Nephron (organoid): Measurements from ENCODE around the gene ISL2.

Source experiments
- H3K27ac Mint-ChIP-seq, 3 experiments: 2 replicates each; pipeline ENCODE4 v1.8.0; 2020; ENCODE audit warnings: mixed read lengths in 3 of 3, mild to moderate bottlenecking in 2 of 3, moderate library complexity in 1 of 3
- H3K27me3 Mint-ChIP-seq: 2 replicates; pipeline ENCODE4 v1.8.0; 2021; ENCODE audit warnings: low read depth, mild to moderate bottlenecking, moderate library complexity, mixed read lengths
- H3K36me3 Mint-ChIP-seq: 2 replicates; pipeline ENCODE4 v1.8.0; 2020; ENCODE audit warnings: low read depth, mixed read lengths
- H3K4me1 Mint-ChIP-seq: 2 replicates; pipeline ENCODE4 v1.8.0; 2020; ENCODE audit warnings: mixed read lengths
- H3K4me3 Mint-ChIP-seq, 3 experiments: 2 replicates each; pipeline ENCODE4 v1.8.0; 2020; ENCODE audit warnings: mild to moderate bottlenecking in 3 of 3, mixed read lengths in 3 of 3, moderate library complexity in 2 of 3
- H3K9me3 Mint-ChIP-seq: 2 replicates; pipeline ENCODE4 v1.8.0; 2020; ENCODE audit warnings: mixed read lengths
- CTCF ChIP-seq, 3 experiments: fragments of 200-600 bp; sonication (generic); IDR thresholded peaks; one replicate each; pipeline ENCODE4 v1.5.0; 2021; ENCODE audit warnings: antibody characterized with exemption in 3 of 3; ENCODE audit not compliant: unreplicated experiment in 3 of 3

ISL2 gene

DNA sequence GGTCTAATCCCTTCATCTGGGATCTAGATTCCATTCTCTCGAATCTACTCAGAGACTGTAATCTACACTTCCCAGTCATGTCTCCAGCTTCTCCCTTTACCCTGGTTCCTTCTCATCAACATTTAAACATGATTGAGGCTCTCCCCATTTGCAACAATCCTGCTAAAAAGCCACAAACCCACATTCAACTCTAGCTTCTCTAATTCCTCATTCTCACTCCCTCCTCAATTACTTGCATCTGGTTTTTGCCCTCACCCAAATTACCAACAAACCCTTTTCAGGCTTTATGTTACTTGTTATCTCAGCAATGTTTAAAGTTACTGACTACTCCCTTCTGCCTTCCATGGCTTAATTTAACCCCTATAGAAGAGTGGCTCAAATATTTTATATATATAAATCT, 36.8 kb upstream of the ISL2 start:
- Mint-ChIP-seq H3K4me3 (no peak overlapping the region), H3K27ac (no peak overlapping the region), H3K27me3 (no peaks in the 10 kb centered on the region), H3K9me3 (no peaks in the 10 kb centered on the region), H3K4me1 (no peaks in the 10 kb centered on the region), H3K36me3 (no peaks in the 10 kb centered on the region)
- no peak for TF ChIP-seq CTCF (IDR thresholded peaks at IDR 0.05; ENCODE audit: unreplicated experiment in 3 of 3)

GRCh38 chr15:76303909-76304308, 32.7 kb upstream of the ISL2 start:
- no peak overlapping the region for H3K4me3 Mint-ChIP-seq
- H3K27me3 Mint-ChIP-seq = no peaks in the 10 kb centered on the region
- peaks cover 11% of the 10 kb centered on the region for H3K36me3 Mint-ChIP-seq
- H3K27ac Mint-ChIP-seq = no peak overlapping the region
- H3K9me3 Mint-ChIP-seq = peaks cover 4% of the 10 kb centered on the region
- peaks cover 11% of the 10 kb centered on the region for H3K4me1 Mint-ChIP-seq
- TF ChIP-seq CTCF (IDR thresholded peaks at IDR 0.05; ENCODE audit: unreplicated experiment in 3 of 3) = no peak

- Mint-ChIP-seq H3K36me3 (peaks cover 15% of the 10 kb centered on the region), H3K27me3 (no peaks in the 10 kb centered on the region), H3K4me1 (peaks cover 27% of the 10 kb centered on the region), H3K27ac (peak overlapping the region; percentile 80 to 92 (median 83)), H3K9me3 (peaks cover 4% of the 10 kb centered on the region), H3K4me3 (peak overlapping the region; percentile 89 to 96 (median 92))
- no peak for TF ChIP-seq CTCF (IDR thresholded peaks at IDR 0.05; ENCODE audit: unreplicated experiment in 3 of 3)
These were observed 26.8 kb upstream of the ISL2 start for GRCh38 chr15:76309601-76310330.

- no peaks in the 10 kb centered on the region for H3K9me3 Mint-ChIP-seq
- TF ChIP-seq CTCF (IDR thresholded peaks at IDR 0.05; ENCODE audit: unreplicated experiment in 3 of 3) = no peak
- peaks cover 27% of the 10 kb centered on the region for H3K4me1 Mint-ChIP-seq
- peaks cover 10% of the 10 kb centered on the region for H3K36me3 Mint-ChIP-seq
- peak overlapping the region; percentile 89 to 96 (median 92) for H3K4me3 Mint-ChIP-seq
- H3K27ac Mint-ChIP-seq = peak overlapping the region; percentile 80 to 92 (median 83)
- H3K27me3 Mint-ChIP-seq = no peaks in the 10 kb centered on the region
These were observed 26.0 kb upstream of the ISL2 start for GRCh38 chr15:76310475-76311099.

DNA sequence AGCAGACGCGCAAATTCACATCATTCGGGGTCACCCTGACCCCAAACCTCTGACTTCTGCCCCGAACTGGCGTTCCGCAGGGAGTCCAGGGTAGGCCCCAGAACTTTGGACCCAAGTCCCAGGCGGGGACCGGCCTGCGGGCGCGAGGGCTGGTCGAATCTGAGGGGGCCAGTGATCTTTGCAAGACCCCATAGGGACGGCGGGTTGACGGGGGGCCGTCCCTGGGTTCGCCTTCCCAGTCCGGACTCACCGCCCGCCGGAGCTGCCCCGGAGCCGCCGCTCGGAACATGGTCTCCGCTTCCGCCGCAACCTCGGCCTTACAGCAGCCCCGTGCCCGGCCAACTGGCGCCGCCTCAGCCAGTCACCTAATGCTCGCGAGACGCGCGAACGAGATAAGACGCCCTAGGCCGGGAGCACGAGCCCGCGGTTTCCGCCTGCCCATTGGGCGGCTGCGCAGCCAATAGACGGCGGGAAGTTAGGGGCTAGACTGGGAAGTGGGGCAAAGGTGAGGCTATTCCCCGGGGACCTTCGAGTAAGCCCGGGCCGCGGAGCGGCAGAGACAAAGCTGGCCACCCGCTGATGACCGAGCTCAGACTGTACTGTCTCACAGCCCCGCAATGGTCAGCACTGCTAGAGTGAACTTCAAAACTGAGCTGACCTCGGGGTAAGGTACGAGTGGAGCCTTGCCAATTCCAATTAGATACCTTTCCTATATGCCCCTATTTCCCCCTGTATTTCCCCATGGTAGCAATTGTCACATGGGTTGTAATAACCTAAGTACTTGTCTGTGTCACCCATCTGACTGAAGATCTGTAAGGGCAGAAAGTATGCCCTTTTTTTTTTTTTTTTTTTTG, 25.2 kb upstream of the ISL2 start, which contains the start of gene ETFA:
Gene ETFA, minus strand, starts transcription at position 370 of the 854 bp plus-strand sequence. Its CDS starts 81 bp downstream, at position 289.
- Mint-ChIP-seq H3K36me3 (peaks cover 10% of the 10 kb centered on the region), H3K27ac (peak within 1 kb of the TSS; percentile 80 to 94 (median 83)), H3K9me3 (no peaks in the 10 kb centered on the region), H3K4me1 (peaks cover 27% of the 10 kb centered on the region), H3K27me3 (no peaks in the 10 kb centered on the region), H3K4me3 (peak within 1 kb of the TSS; percentile 89 to 96 (median 92))
- no peak for TF ChIP-seq CTCF (IDR thresholded peaks at IDR 0.05; ENCODE audit: unreplicated experiment in 3 of 3)
